Measurements from ENCODE around the gene LACTB.
"Not testable (repeated sequence)": the region's sequence is repeated elsewhere in the genome, so short reads cannot be mapped to it uniquely, and the experiment has no call there.

Gene LACTB

GRCh38 chr15:63090472-63090871 is 31.2 kb upstream of the LACTB start:
- no peak for DNase-seq (ENCODE audit: low read depth)

- DNase-seq (ENCODE audit: low read depth) = no peak
Observed at GRCh38 chr15:63090887-63091286, 30.8 kb upstream of the LACTB start.

GRCh38 chr15:63091679-63092446 is 29.8 kb upstream of the LACTB start:
- no peak for DNase-seq (ENCODE audit: low read depth)

DNA sequence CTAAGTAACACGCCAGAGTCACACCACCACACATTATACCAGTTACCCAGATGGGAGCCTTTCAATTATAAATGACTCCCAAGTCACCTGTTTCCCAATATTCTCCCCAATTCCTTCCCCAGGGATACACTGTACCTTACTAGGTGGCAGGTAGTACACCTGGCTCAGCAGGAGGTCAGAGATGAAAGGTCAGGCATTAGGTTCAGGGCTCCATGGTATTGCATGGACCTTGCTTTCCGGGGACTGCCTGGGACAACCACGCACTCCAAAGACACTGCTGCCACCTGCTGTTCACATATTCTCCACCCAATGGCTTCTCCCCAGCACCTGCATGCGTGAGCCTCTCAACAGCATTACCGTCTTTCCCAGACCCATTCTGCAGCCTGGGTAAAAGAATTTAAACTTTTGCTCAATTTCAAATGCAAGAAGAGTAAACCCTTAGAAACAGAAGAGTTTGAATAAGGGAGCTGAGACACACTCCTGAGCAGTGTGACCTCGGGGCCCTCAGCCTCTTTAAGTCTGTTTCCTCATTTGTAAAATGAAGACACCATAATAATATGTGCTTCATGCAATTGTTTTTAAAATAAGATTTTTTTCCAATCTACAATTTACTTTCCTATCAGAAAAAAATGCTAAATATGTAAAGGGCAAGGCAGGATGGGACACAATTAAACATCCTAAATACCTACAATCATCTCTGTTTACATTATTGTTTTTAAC is 28.0 kb upstream of the LACTB start:
- peak; percentile 60 for DNase-seq (ENCODE audit: low read depth)

DNA sequence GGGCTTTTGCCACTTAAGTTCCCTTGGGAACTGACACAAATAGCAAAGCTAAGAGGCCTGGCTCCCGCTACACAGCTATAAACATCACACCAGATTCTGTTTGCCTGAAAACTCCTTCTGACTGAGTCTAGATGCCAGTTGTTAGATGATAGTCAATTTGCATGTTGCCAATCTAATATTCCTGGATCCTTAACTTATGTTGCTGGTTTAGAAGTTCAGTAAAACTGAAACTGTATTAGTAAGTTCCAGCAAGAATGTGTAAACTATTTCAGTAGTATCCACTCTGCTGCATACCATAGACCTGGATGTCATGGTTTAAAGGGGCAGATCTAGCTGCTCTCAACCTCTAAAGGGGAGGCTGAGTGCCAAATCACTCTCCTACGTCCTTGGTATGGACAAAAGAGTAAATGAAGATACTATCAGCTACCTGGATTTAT is 27.1 kb upstream of the LACTB start:
- DNase-seq (ENCODE audit: low read depth) = no peak

DNA sequence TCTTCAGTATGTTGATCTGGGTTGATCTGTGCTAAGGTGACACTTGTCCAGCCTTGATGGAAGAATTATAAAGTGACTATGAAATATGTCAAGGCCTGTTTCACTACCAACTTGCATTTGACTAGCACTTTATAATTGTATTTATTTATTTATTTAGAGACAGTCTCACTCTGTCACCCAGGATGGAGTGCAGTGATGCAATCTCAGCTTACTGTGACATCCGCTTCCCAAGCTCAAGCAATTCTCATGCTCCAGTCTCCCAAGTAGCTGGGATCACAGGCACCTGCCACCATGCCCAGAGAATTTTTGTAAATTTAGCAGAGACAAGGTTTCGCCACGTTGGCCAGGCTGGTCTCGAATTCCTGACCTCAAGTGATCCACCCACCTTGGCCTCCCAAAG is 25.5 kb upstream of the LACTB start:
- no peak for DNase-seq (ENCODE audit: low read depth)

DNA sequence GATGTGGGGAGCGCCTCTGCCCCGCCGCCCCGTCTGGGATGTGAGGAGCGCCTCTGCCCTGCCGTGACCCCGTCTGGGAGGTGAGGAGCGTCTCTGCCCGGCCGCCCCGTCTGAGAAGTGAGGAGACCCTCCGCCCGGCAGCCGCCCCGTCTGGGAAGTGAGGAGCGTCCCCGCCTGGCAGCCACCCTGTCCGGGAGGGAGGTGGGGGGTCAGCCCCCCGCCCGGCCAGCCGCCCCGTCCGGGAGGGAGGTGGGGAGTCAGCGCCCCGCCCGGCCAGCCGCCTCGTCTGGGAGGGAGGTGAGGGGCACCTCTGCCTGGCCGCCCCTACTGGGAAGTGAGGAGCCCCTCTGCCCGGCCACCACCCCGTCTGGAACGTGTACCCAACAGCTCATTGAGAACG is 22.8 kb upstream of the LACTB start:
- DNase-seq (ENCODE audit: low read depth) = not testable (repeated sequence)

DNA sequence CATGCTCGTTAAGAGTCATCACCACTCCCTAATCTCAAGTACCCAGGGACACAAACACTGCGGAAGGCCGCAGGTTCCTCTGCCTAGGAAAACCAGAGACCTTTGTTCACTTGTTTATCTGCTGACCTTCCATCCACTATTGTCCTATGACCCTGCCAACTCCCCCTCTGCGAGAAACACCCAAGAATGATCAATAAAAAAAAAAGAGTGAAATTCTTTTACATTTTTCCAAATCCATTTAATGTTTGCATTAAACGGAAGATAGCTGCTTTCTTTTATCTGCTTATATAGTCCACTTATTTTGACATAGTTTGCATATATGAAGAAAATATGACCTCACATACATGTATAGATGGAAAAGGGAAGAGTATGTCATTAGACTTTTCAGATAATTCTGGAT is 22.1 kb upstream of the LACTB start:
- DNase-seq (ENCODE audit: low read depth) = not testable (repeated sequence)

- DNase-seq (ENCODE audit: low read depth) = no peak
Observed at GRCh38 chr15:63103416-63103815, 18.2 kb upstream of the LACTB start.

- DNase-seq (ENCODE audit: low read depth) = no peak
Observed at GRCh38 chr15:63104727-63105126, 16.9 kb upstream of the LACTB start.

GRCh38 chr15:63105354-63105753 is 16.3 kb upstream of the LACTB start:
- DNase-seq (ENCODE audit: low read depth) = not testable (repeated sequence)

DNA sequence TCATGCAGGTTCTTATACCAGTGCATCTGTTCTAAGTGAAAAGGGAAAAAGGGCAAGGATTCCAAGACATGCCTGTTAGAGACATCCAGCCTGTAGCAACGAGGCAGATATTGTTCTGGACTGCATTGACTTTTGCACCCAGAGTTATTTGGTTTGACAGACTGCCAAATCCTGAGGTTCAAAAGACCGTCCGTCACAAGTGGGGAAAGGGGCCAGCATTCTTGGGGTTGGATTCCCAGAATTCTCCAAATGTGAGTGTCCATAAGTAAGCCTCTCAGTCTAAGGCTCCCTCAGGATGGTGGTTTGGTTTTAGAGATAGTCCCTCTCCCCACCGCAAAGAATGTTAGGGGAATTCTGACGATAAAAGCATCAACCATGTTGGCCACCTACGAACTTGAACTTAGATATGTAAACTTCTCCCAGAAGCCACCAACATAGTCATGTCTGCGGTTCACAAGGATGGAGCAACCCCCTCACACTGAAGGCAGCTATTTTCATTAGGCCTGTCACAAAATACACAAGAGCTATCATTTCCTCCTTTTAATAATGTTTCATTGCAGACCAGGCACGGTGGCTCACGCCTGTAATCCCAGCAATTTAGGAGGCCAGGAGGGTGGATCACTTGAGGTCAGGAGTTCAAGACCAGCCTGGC is 13.6 kb upstream of the LACTB start:
- DNase-seq (ENCODE audit: low read depth) = no peak

- no peak for DNase-seq (ENCODE audit: low read depth)
Observed at GRCh38 chr15:63109498-63109897, 12.2 kb upstream of the LACTB start.

GRCh38 chr15:63109920-63110319 is 11.7 kb upstream of the LACTB start:
- DNase-seq (ENCODE audit: low read depth) = no peak

GRCh38 chr15:63110428-63111026 is 11.1 kb upstream of the LACTB start:
- DNase-seq (ENCODE audit: low read depth) = no peak

DNA sequence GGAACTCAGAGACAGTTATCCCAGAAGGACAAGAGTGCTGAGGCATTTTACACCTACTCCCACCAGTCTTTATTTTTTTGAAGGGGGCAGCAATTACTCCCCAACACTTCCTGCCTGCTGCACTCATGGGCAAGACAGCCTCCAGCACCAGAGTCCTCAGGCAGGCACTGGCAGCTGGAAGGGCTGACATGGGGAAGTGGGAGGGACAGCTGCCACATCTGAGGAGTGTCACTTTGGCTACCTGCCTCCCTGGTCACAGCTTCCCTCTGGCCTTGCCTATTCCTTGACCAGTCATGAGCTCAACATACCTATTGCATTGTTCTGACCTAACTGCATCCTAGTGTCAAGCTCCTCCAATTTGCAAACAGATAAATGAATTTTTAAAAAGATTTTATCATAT is 10.2 kb upstream of the LACTB start:
- DNase-seq (ENCODE audit: low read depth) = no peak

GRCh38 chr15:63112871-63113270 is 8.8 kb upstream of the LACTB start:
- no peak for DNase-seq (ENCODE audit: low read depth)

GRCh38 chr15:63114465-63114864 is 7.2 kb upstream of the LACTB start:
- no peak for DNase-seq (ENCODE audit: low read depth)

GRCh38 chr15:63118854-63119253 is 2.8 kb upstream of the LACTB start:
- no peak for DNase-seq (ENCODE audit: low read depth)

GRCh38 chr15:63122002-63122875 is 578 bp downstream of the LACTB start:
- peak; percentile 14 for DNase-seq (ENCODE audit: low read depth)

DNA sequence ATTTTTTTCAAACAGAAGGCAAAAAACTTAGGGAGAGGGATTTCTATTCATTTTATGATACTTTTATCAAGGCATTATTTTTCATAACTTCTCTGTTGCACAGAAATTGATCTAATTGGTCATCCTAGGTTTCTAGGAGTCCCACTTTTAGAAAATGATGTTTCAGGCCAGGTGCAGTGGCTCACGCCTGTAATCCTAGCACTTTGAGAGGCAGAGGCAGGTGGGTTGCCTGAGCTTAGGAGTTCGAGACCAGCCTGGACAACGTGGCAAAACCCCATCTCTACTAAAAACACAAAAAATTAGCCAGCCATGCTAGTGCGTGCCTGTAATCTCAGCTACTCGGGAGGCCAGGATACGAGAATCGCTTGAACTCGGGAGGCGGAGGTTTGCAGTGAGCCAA is 2.8 kb downstream of the LACTB start:
- no peak for DNase-seq (ENCODE audit: low read depth)

DNA sequence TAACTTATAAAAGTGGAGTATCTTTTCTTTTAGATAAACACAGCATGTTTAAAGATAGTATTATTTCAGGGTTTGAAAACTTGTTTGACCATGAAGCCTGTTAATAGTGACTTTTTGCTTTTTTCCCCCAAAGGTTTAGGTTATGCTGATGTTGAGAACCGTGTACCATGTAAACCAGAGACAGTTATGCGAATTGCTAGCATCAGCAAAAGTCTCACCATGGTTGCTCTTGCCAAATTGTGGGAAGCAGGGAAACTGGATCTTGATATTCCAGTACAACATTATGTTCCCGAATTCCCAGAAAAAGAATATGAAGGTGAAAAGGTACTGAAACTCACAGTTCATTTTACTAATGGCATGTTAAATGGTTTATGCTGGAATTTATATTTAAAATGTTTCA is 5.1 kb downstream of the LACTB start:
- DNase-seq (ENCODE audit: low read depth) = no peak

Measured in stimulated activated CD8-positive, alpha-beta memory T cell treated with anti-CD3 and anti-CD28 coated beads, Interleukin-15, amount 100 ng/mL, for 1 hour (primary cell).